Middle frontal gyrus (tissue), 1 donor: ENCODE results near the gene GUK1.

ENCODE experiments used
- DNase-seq: peaks from one replicate; pipeline ENCODE4 v3.0.0-alpha.2; 2015; ENCODE audit warnings: low spot score; ENCODE audit errors: extremely low spot score

The GUK1 gene

GRCh38 chr1:228139931-228140723, at the start of gene GUK1:
TSS of gene GUK1 (plus strand) at chr1:228140279. CDS start at chr1:228140303, 24 bp downstream.
- peak; percentile 93 for DNase-seq

GRCh38 chr1:228090613-228091081, 49.4 kb upstream of the GUK1 start:
- DNase-seq: no peak

GRCh38 chr1:228091084-228091483, 49.0 kb upstream of the GUK1 start:
- DNase-seq: no peak

GRCh38 chr1:228092342-228093049, 47.6 kb upstream of the GUK1 start:
- DNase-seq: no peak

DNA sequence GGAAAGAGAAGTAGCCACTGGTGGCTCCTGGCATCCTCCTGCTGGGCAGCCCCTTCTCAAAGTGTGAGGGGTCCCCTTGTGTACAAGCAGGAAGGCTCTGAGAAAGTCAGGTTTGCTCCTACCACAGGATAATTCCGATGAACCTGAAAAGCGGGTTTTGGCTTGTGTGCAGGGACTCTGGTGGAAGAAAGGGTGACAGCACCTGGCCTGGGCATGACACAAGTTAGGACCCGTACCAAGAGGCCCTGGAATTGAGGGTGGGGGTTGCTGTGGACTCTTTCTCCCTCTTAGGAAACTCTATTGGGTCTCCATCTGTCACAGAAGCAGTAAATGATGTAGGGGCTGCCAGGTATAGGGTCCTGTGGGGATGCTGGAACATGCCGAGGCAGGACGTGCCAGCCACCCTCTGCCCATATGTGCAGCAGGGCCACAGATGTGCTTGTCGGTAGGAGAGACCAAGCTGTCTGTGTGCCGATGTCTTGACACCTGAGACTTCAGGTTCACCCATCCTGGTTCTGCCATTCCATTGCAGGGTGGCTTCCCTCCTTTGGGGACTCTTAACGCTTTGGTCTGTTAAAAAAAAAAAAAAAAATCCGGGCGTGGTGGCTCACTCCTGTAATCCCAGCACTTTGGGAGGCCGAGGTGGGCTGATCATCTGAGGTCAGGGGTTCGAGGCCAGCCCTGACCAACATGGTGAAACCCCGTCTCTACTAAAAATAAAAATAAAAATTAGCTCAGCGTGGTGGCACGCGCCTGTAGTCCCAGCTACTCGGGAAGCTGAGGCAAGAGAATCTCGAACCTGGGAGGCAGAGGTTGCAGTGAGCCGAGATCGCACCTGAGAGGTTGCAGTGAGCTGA, 46.8 kb upstream of the GUK1 start:
- no peak for DNase-seq

DNA sequence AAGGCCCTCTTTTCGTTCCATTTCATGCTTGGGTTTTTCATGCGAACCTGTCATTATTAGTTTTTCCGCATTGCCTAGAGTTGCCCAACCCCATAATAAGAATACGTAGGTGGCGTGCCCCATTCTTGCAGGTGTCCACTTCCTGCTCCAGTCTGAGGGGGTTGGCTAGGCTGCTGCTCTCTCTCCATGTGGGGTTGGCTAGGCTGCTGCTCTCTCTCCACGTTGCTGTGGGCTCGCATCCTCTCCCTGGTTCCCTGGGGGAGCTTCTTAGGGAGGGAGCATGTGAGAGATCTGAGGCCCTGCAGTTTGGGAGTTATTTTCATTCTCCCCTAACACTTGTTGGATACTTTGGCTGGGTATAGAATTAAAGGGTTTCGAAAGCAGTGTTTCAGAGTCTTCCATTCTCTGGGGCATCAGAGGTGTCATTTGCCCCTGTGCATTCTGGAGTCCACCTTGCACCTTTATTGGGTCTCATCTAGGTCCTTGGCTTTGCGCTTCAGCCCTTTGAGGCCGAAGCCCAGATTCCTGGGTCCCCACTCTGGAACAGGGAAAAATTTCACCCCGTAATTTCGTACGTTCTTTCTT, 45.6 kb upstream of the GUK1 start:
- no peak for DNase-seq

- no peak for DNase-seq
These were observed 44.9 kb upstream of the GUK1 start for GRCh38 chr1:228095161-228095560.

GRCh38 chr1:228095938-228096337, 44.1 kb upstream of the GUK1 start:
- no peak for DNase-seq

GRCh38 chr1:228096416-228097332, 43.4 kb upstream of the GUK1 start:
- no peak for DNase-seq

GRCh38 chr1:228097333-228098081, 42.6 kb upstream of the GUK1 start:
- no peak for DNase-seq

- DNase-seq: no peak
These were observed 41.7 kb upstream of the GUK1 start for GRCh38 chr1:228098323-228098931.

DNA sequence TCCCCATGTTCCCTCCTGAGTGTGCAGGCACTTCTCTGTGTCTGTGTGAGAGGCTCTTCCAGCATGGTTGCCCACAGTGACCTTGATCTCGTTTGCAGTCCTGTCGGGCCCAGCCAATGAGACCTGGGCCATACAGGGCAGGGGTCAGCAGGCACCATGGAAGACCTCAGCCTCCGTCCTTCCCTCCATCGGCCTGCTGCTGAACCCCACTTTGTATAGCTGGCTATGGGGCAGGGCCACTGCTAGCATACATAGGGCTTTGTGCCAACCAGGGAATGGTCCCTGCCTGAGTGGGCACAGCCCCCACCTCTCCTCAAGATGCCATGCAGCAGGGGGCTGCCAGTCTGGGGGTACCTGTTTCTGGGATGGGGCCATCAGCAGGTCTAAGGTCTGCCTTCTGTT, 40.7 kb upstream of the GUK1 start:
- DNase-seq: no peak

DNA sequence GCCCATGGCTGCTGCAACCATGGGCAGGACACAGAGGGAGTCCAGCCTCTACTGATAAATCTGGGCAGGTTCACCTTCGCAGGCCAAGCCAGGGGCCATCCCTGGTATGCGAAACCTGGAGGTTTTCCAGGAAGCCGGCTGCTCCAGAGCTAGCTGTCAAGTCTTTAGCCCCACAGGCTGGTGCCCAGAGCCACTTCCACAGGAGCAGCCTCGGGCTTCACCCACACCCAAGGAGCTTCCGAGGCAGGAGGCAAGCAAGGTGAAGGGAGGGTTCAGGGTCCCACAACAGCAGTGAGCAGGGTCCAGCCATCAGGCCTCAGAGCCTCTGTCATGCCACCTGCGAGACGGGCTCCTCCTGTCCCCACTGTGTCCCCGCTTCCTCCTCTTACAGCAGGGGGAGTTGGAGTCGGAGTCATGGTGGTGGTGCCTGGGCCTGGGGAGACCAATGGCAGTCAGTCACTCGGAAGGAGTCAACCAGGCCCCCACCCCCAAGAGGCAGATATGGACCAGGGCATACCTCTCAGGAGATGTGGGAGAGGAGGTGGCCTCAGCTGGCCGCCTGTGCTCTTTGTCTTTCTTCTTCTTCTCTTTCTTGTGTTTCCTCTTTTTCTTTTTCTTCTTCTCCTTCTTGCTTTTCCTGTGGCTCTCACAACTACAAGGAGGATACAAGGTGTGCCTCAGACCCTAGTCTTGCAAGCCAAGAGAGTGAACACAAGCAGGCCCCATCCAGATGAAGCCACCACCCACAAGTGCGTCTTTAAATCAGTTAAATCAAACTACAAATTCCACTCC, 39.1 kb upstream of the GUK1 start:
- DNase-seq: no peak

DNA sequence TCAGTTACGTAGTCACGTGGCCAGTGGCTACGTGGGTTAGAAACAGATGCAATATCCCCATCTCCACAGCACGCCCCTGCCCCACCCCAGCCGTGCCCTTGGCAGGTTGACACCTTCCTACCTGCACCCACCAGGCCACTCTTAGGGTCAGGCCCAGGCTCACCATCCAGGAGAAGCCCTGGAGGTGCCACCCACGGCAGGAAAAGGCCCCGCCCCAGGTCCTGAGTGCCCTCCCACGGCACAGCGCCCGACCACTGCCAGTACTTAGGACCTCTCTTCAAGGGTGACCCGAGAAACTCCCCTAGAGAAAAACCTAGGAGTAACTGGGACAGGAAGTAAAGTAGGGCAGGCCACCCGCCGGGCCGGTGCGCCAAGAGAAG, 38.5 kb upstream of the GUK1 start:
- no peak for DNase-seq

DNA sequence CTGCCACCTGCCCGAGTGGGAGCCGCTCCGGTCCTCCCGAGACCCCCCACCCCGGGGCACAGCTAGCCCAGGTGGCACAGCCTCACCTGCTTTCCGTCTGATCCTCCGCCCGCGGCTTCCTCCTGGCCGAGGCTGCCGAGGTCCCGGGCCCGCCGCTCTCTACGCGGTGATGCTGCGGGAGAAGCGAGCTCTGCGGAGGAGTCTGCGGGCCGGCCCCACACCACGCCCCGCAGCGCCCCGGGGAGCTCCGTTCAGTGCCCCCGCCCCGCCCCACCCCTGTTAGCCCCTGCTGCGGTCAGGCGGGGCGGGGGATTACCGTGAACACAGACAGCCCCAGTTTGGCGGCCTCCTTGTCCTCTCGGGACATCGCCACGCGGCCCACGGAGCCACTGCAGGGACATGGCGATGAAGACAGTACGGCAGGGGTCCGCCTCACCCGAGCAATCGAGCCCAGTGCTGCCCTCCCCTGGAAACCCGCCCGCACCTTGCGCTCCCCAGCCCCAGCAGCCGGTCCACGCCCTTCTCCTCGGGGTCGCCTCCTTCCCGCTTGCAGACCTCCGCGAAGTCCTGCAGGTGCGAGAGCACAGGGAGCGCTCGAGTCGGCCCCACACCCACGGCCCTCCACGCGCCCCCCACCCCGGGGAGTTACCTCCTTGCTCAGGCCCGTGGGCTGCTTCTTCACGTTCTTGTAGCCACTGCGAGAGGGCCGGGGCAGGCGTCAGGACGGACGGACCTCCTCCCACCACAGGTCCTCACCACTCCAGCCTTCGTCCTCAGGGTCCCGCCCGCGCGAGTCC, 37.9 kb upstream of the GUK1 start:
- no peak for DNase-seq

- peak; percentile 76 for DNase-seq
These were observed 37.1 kb upstream of the GUK1 start, which contains the start of gene C1orf35 for GRCh38 chr1:228102791-228103620. TSS of gene C1orf35 (minus strand) at chr1:228103325. CDS start at chr1:228103227, 98 bp downstream.
